Parathyroid adenoma (tissue), 2 donors: ENCODE results near the gene MAPK11.

Source experiments
- H2AFZ ChIP-seq: fragments of 300-600 bp; sonication (generic); one replicate; pipeline ENCODE4 v1.7.0; 2017; ENCODE audit warnings: antibody characterized with exemption, mild to moderate bottlenecking
- H3K27ac ChIP-seq: fragments of 300-600 bp; sonication (generic); one replicate; pipeline ENCODE4 v1.7.0; 2017
- H3K27me3 ChIP-seq: fragments of 300-600 bp; sonication (generic); one replicate; pipeline ENCODE4 v1.7.0; 2017; ENCODE audit warnings: low read length; ENCODE audit not compliant: control insufficient read depth, insufficient read depth
- H3K36me3 ChIP-seq: fragments of 300-600 bp; sonication (generic); one replicate; pipeline ENCODE4 v1.7.0; 2017; ENCODE audit warnings: low read length; ENCODE audit not compliant: control insufficient read depth, insufficient read depth
- H3K4me1 ChIP-seq: fragments of 300-600 bp; sonication (generic); one replicate; pipeline ENCODE4 v1.7.0; 2017; ENCODE audit warnings: control low read depth
- H3K4me2 ChIP-seq: fragments of 300-600 bp; sonication (generic); one replicate; pipeline ENCODE4 v1.7.0; 2017; ENCODE audit warnings: low read length
- H3K4me3 ChIP-seq: fragments of 300-600 bp; sonication (generic); one replicate; pipeline ENCODE4 v1.7.0; 2017; ENCODE audit warnings: low read depth, low read length
- H3K79me2 ChIP-seq: fragments of 300-600 bp; sonication (generic); one replicate; pipeline ENCODE4 v1.7.0; 2017; ENCODE audit warnings: control low read depth
- H3K9ac ChIP-seq: fragments of 300-600 bp; sonication (generic); one replicate; pipeline ENCODE4 v1.7.0; 2017; ENCODE audit warnings: mild to moderate bottlenecking
- H3K9me3 ChIP-seq: fragments of 300-600 bp; sonication (generic); one replicate; pipeline ENCODE4 v1.7.0; 2017; ENCODE audit warnings: low read length; ENCODE audit not compliant: control insufficient read depth
- CTCF ChIP-seq: fragments of 300-600 bp; sonication (generic); IDR thresholded peaks from one replicate; pipeline ENCODE4 v1.7.0; 2017; ENCODE audit warnings: antibody characterized with exemption, mild to moderate bottlenecking
- donor health status: primary hyperparathyroidism.

Gene MAPK11

GRCh38 chr22:50264104-50264745 is 6.0 kb downstream of the MAPK11 start:
- Histone ChIP-seq H3K79me2 (no peaks in the 10 kb centered on the region), H3K9me3 (no peaks in the 10 kb centered on the region), H3K4me3 (no peak overlapping the region), H2AFZ (no peak overlapping the region), H3K27me3 (no peaks in the 10 kb centered on the region), H3K9ac (no peak overlapping the region), H3K4me2 (no peak overlapping the region), H3K36me3 (no peaks in the 10 kb centered on the region), H3K27ac (no peak overlapping the region), H3K4me1 (peaks cover 5% of the 10 kb centered on the region)
- TF ChIP-seq CTCF, result no peak

GRCh38 chr22:50262973-50263617 is 7.1 kb downstream of the MAPK11 start:
- H3K27me3 ChIP-seq, result no peaks in the 10 kb centered on the region

GRCh38 chr22:50262460-50262911 is 7.7 kb downstream of the MAPK11 start:
- no peak for TF ChIP-seq CTCF
- Histone ChIP-seq H3K79me2 (no peaks in the 10 kb centered on the region), H3K27me3 (no peaks in the 10 kb centered on the region), H3K36me3 (no peaks in the 10 kb centered on the region), H3K4me1 (peaks cover 3% of the 10 kb centered on the region), H3K27ac (no peak overlapping the region), H3K4me3 (no peak overlapping the region), H3K9ac (no peak overlapping the region), H2AFZ (no peak overlapping the region), H3K4me2 (no peak overlapping the region), H3K9me3 (no peaks in the 10 kb centered on the region)

More at GRCh38 chr22:50262973-50263617, 7.1 kb downstream of the MAPK11 start:
- H3K27ac ChIP-seq, result no peak overlapping the region
- H3K9me3 ChIP-seq, result no peaks in the 10 kb centered on the region
- no peaks in the 10 kb centered on the region for H3K79me2 ChIP-seq
- TF ChIP-seq CTCF, result no peak
- peaks cover 4% of the 10 kb centered on the region for H3K4me1 ChIP-seq
- no peak overlapping the region for H2AFZ ChIP-seq
- H3K36me3 ChIP-seq, result no peaks in the 10 kb centered on the region
- no peak overlapping the region for H3K4me2 ChIP-seq
- H3K4me3 ChIP-seq, result no peak overlapping the region
- H3K9ac ChIP-seq, result no peak overlapping the region

- peak within 1 kb of the TSS; percentile 41 for H3K4me3 ChIP-seq
- no peaks in the 10 kb centered on the region for H3K27me3 ChIP-seq
- no peak within 1 kb of the TSS for H3K9ac ChIP-seq
- H2AFZ ChIP-seq, result peak within 1 kb of the TSS; percentile 60
- no peaks in the 10 kb centered on the region for H3K9me3 ChIP-seq
- no peaks in the 10 kb centered on the region for H3K79me2 ChIP-seq
- peaks cover 3% of the 10 kb centered on the region for H3K4me1 ChIP-seq
- no peak within 1 kb of the TSS for H3K27ac ChIP-seq
- H3K36me3 ChIP-seq, result no peaks in the 10 kb centered on the region
- peak within 1 kb of the TSS; percentile 88 for H3K4me2 ChIP-seq
- TF ChIP-seq CTCF, result no peak
These were observed 8.3 kb downstream of the MAPK11 start, which contains the start of gene MAPK12 for GRCh38 chr22:50261615-50262459. TSS of gene MAPK12 (minus strand) at chr22:50261683. CDS start at chr22:50261509, 174 bp downstream.
